ENCODE results near the gene CLPTM1L.

Gene CLPTM1L

DNA sequence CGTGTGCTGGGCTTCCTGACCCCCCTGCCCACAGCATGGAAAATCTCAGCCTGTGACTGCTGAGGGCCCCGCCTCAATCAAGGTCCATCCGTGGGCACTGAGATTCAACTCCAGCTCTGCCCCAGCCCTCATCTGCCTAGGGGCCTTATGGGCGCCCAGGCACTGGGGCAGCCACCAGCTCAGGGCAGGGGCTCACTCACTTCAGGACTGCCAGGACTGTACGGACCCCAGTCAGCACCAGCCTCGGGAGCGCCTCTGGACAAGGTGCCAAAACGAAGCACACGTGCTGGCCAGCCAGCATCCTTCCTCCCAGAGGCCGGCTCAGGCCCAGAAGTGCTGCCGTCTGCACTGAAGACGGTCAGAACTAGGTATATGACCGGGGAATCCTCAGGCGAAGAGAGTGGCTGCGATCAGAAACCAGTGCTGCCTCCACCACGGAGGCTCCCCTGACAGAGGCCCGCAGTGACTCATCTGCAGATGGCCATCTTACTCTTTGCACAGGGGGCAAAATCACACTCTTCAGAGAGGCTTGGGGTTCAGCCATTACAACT is 19.6 kb downstream of the CLPTM1L start:
- no peak for DNase-seq

DNA sequence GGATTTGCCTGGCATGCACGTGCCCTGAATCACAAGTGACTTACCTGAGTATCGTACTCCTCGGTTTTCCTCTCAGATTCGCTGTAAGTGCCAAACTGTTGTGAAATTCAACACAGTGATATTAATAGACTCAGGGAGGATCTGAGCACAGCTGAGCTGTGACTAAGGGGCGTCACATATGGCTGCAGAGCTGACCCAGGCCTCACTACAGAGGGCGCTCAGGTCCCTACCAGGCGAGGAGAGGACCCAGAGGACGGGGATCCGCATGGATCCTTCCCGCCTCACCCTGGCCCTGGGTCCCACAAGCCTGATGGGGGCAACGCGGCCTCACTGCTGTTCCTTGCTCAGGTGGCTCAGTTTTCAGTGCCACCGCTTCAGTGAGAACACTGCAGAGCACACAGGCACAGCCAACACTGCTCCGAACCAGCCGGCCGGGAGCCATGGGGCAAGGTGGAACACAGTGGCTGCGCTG is 20.1 kb downstream of the CLPTM1L start:
- no peak for DNase-seq

DNA sequence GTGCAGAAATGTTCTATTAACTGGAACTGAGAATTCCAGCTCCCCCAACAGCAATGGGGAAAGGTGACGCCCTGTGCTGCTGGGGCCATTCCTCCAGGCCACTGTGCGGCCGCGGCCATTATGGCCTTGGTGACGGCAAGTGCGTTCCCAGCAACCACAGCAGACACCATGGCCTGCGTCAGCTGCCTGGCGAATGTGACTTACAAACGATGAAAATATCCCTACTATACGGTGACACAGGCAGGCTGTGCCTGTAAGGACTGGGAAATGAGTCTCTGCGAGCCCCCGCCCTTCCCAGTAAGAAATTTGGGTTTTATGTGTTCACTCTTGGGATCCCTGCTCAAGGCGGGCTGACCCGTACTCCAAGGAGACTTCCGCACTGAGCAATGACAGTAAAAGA is 20.6 kb downstream of the CLPTM1L start:
- no peak for DNase-seq

DNA sequence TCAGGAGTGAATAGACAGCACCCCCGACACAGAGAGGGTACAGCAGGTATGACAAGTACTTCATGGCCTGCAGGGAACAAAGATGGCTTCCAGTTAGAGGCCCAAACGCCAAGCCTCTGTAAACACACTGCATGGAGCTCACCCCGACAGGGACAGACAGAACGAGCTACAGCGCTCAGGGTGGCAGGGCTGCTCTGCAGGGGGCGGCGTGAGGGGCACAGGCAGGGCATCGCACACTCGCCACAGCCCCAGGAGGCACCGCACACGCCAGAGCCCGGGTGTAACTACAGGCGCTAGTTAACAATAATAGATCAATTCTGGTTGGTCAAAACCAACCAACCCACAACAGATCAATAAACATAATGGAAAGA is 21.1 kb downstream of the CLPTM1L start:
- no peak for DNase-seq

DNA sequence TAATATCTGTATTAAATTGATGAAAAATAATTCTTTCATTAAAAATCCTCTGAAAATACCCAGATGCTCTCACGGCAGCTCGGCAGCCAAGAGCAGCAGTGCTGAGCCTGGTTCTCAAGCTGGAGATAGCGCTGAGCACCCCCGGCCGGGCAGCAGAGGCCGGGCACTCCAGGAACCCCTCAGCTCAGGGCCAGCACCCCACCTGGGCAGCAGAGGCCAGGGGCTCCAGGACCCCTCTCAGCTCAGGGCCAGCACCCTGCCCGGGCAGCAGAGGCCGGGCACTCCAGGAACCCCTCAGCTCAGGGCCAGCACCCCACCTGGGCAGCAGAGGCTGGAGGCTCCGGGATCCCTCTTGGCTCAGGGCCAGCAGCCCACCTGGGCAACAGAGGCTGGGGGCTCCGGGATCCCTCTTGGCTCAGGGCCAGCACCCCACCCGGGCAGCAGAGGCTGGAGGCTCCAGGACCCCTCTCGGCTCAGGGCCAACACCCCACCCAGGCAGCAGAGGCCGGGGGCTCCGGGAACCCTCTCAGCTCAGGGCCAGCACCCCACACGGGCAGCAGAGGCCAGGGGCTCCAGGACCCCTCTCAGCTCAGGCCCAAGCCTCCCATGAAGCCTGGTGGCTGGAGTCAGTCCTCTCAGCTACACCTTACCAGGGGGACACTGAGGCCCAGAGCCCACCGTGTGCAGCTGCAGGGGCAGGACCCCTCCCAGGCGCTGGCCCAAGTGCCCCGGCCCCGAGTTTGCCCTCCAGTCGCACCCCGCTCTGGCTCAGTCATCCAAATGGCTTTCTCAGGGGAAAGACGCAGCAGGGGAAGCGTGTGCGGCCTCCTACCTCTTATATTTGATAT is 21.7 kb downstream of the CLPTM1L start:
- DNase-seq: no peak

DNA sequence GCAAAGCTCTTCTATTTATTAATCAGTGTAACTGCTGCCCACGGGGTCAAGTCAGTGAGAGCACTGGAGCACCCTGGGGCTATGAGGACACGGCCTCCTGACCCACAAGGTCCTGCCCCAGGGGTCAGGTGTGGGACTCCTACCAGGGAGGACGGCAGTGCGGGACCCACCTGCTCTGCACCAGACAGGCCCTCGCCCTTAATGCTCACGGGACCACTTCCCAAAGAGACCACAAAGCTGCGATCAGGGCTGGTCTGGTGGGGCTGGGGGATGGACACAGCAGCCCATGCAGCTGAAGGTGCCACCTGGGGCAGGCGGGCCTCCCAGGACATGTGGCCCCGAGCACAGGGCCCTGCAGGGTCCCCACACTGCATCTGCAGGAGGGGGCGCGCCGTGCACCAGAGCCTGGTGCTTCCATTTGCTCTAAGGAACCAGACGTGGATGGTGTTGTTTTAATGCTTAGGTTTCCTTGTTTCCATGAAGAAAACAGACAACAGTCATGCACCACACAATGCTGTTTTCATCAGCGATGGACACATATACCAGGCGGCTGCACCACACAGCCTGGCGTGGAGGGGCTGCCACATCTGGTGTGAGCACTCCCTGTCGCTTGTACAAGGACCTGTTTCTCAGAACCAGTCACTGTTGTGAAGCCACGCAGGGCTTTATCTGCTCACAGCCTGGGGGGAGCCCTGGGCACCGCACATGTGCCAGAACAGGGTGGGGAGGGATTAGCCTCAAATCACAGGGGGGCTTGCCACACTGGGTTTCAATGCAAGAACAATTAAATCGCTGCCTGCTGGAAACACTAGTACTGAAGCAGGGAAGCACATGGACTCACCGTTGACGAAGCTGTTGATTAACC is 22.6 kb downstream of the CLPTM1L start:
- DNase-seq: no peak

DNA sequence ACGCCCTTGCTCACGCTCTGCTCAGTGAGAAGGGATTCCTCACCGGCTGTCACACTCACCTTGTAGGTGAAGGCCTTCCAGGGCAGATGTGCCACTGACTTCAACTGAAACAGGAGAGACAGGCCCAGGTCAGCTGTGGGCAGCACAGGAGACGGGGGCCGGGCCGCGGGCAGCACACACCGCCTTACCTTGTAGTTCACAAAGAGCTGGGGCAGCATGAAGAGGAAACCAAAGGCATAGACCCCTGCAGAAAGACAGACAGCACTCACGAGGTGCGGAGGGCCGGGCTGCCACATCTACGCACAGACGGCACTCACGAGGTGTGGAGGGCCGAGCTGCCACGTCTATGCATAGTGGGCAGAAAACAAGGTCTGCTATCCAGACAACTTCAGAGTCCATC is 23.3 kb downstream of the CLPTM1L start:
- no peak for DNase-seq

DNA sequence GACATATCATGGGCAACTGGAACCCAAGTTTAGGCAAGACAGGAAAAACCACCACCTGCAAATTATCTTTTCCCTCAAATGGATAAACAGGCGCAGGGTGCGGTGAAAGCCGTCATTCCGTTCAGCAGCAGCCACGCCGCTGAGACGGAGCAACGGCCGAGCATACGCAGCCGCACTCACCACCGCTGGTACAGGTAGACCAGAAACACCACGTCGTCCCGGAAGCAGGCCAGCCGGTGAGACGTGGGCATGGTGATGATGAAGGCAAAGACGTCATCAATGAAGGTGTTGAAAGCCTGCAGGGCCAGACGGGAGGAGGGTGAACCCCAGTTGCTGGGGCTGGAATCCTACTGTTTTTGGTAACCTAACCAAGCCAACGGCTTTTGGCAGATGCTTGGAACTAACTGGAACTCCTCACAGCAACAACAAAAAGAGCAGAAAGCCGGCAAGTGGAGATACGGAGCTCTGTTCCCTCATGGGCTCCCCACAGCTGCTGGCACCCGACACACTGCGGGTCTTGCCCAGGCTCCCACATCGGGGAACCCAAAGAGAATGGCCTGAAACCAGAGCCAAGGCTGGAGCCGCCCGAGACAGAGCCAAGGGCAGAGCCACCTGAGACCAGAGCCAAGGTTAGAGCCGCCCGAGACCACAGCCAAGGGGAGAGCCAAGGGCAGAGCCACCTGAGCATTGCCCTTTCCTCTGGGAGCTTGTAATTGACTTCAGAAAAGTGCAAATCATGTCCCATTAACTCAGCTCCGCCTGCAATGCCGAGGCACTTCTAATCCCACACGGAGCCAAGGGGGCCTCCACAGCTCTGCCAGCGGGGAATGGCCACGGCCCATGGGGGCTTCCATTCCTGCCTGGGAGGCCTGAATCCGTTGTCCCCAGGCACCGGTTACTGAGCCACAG is 24.2 kb downstream of the CLPTM1L start:
- no peak for DNase-seq

DNA sequence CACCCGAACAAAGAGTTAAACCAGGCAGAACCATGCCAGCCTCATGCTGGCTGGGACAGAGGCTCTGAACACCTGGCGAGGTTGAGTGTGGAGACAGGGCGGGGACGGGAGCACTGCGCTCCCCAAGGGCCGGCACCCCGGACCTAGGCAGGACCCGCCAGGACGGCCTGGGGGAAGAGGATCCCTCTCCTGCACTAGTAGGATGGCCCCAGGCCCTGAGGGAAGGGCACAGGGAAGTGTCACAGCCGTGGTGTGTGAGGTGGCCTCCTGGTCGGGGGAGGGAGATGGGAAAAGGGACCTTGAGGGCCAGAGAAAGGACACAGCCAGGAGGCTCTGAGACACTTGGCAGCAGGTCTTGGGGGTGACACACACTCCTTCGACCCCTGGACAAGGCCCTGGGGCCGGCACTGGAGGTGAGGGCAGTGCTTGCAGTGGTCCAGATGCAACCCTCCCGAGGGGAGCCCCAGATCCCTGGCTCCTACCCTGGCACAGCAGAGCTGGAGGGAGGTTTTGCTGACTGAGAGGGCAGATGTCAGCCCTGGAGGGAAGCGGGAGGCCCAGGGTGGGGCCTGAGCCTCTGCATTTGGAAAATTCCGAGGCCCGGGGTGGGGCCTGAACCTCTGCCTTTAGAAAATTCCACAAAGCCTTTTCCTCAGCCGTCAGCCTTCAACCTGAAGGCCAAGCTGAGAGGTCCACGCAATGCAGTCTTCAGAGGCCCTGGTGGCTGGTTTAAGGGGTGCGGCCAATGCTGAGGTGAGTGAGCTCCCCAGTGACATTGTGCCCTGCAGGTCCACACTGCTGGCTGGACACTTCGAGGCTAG is 25.3 kb downstream of the CLPTM1L start:
- no peak for DNase-seq

DNA sequence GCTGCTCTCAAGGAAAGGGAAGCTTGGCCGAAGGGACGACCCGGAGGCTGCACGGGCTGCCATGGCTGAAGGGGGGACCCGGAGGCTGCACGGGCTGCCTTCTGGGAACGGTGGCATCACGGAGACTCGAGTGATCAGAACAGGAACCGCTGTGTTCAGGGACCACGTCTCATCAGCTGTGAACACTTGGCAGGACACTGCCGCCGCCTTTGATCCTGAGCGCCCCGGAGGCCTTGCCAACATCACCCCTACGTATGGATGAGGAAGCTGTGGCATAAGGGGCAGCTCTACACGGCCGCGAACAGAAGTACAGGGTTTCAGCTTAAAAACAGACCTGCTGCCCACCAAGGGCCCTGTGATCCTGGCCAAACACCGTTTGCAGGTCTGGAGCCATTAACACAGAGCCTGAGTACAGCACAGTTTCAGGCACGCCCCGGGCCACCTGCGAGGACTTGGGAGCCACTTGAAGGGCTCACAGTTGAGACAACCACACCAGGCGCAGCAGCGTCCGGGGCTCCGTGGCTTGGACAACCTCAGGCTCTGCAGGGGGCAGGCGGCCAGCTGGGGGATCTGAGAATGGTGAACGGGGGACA is 26.1 kb downstream of the CLPTM1L start:
- DNase-seq: no peak

DNA sequence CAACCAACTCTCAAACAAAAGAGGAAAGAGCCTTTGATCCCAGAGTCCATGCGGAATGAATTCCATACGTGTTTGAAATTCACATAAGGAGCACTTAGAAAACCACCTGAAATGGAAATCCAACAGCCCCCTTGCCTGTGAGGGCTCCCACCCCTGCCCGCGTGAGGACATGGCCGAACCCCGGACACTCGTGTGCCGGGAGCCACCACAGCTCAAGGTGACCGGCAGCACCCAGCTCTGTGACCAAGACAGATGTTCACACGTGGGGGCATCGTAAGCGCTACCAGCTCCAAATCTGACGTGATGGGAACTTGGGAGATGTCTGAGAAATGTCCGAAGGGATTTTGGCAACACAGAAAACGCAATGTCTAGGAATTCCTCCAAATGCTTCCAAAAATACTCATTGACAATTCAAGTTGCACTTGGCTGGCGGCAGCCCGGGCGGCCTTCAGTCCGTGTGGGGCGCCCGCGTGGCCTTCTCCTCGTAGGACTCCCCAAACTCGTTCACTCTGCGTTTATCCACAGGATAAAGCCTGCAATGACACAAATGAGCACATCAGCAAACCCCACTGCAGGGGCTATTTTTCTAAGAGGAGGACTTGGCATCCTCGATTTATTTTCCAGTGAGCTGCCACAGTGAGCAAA is 26.9 kb downstream of the CLPTM1L start:
- DNase-seq: no peak

DNA sequence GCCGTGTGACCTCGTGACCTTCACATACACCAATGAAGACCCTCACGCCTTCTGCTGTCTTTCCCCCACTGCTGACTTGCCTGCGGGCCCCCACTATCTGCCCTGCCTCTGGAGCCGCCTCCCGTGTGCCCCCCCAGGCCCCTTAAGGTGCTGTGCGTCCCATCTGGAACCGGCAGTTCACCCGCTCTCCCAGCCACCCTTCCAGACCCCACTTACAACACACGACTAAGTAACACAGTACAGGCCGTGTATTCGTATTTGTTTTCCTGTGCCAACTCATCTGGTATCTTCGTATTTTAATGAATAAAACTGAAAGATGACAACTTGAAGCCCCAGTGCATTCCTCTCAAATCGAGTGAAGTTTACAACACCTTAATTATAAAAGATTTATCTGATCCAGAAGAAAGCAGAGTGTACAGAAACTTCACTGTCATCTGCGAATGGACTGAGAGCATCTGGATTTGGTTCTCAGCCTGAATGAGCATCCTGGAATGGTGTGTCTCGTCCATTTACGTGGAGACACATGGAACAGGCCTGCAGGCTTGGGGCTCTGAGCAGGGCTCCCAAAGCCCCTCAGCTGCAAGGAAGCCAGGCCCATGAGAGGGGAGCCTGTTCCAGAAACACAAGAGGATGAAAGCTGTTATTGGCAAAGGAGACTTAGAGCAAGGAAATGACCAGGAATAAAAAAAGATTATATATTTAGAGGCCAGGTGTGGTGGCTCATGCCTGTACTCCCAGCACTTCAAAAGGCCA is 28.1 kb downstream of the CLPTM1L start:
- no peak for DNase-seq

DNA sequence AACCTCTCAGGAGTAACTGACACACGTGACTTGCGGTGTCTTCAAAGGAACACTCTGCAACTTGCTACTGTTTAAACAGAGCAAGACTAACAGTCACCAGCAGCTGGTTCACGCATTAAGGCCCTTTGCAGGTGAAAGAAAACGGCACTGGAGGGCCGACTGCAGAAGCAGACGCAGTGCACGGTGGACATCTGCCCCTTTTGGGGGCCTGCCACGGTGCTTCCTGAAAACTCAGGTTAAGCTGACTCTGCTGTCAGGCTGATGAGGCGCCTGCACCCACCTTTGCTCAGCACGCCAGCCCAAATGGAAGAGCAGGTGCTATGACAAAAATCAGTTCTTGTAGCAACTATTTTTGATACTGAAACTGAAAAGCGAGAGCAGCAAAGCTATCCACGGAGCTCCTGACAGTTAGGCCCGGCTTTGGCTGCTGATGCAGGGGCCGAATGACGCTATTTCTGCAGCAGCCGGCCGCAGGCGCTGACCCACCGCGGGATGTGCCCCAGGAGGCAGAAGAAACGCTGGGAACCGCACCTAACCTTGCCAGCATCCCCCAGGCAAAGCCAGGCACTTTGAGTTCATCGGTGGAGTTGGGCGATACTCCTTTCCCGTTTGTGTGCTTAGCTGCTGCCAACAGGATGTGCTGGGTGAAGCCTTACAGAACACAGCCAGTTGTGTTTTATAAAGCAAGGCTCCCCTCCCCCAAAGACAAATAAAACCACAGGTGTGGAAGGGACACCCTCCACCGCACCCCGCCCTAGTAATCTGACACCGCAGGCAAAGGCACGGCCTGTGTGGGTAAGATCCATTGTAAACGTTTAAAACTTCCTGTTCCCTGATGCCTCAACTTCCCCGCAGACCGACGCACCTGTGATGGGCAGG is 29.0 kb downstream of the CLPTM1L start:
- no peak for DNase-seq

DNA sequence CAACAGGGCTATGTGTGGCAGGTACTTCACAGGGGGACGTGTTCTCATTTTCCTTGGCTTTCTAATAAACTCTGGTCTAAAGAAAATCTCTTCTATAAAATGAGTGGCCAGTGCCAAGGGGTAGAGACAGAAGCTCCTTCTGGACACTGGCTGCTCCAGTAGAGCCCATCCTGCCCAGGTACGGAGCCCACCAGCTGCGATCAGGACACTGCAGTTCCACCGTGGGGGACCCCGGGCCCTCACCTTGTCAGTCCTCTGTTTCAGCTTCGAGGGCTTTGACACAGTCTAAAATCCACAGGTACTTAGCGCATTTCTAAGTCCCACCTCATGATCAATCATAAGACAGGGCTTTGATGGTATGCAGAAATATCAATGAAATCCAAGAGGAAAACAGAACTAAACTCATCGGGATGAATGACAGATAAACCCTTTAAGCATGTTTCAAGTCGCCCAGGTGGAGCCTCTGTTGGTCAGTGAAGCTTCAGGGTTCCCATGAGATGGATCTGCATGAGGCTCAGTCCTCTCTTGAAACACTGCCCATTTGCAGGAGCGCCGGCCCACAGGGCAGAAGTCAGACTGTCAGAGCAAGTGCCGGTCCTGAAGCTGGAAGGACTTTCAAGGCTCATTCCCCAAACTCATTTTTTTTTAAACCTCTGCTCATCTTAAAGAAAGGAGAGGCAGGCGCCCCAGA is 29.7 kb downstream of the CLPTM1L start:
- no peak for DNase-seq

DNA sequence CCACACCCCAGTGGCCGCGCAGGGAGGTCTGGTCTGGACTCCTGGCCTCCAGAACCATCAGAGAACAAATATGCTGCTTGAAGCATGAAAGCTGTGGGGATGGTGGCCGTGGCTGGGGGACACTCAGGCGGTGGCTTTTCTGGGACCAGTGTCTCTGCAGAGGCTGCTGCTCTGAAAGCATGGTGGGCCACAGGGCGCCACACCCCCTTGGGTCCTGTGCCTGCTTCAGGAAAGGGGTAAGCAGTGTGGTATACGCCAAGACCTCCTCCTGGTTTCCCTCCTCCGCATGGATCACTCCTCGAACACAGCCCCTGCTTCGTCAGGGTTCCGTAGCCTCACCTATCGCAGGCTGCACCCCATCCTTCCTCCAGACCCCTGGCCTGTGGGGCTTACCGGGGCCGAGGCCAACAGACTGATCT is 30.3 kb downstream of the CLPTM1L start:
- DNase-seq: no peak

DNA sequence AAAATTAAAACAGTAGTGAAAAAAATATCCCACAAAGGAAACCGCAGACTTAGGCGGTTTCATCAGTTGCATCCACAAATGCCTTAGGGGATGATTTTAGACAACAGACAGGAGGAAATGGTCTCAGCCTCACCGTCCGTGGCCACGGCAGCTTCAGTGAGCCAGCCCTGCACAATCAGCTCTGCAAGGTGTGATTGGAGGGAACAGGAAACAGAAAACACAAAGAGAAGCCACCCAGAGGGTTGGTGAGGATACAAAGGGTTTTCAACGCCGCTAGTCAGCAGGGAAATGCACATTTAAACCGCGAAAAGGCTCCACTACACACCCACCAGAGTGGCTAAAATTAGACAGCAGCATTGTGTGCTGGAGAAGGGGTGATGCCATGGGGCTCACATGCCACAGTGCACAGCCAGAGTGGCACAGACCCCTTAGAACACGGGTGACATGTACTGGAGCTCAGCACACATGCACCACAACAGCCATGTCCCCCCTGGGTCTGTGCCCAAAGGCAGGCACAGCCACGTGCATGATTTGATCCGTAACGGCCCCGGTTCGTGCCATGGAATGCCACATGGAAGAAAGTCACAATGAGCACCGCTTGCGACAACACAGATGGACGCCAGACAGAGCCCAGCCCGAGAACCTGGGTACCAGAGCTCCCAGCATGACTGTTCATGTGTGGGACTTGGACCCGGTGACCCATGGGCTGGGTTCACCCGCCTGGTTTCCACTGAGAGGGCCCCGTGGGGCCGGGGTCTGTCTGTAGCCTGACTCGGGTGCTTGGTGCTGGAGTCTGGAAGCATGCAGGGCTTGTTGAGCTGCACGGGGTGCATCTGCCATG is 31.7 kb downstream of the CLPTM1L start:
- DNase-seq: no peak

DNA sequence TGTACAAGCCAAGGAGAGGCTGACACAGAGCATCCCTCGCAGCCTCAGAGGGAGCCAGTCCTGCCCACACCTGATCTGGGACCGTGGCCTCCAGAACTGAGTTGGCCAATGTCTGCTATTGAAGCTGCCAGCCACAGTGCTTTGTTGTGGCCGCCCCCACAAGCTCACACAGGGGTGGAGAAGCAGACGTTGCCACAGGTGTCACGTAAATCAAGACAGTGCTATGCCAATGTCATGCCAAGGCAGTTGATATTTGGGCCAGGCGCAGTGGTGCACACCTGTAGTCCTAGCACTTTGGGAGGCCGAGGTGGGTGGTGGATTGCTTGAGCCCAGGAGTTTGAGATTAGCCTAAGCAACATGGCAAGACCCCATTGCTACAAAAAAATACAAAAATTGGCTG is 32.7 kb downstream of the CLPTM1L start:
- DNase-seq: no peak
